Neural cell (in vitro differentiated cells): Measurements from ENCODE around the gene CARD18. TPM values are rescaled to one million over a fixed set of nuclear protein-coding genes. Genes with fewer than 3 reads are reported as not detected.

Source experiments
- H2AFZ ChIP-seq: fragments of 200-600, 300-800 bp; sonication (generic), shearing (Covaris generic); 2 replicates; pipeline ENCODE4 v1.6.0; 2014; ENCODE audit warnings: low read depth, mild to moderate bottlenecking, antibody characterized with exemption, low read length, moderate library complexity
- H3F3A ChIP-seq: fragments of 200-600 bp; shearing (Covaris generic); 2 replicates; pipeline ENCODE4 v1.6.1; 2016; ENCODE audit warnings: mild to moderate bottlenecking, moderate library complexity, mixed read lengths, antibody characterized with exemption, low read length; ENCODE audit not compliant: insufficient read depth, poor library complexity, severe bottlenecking
- H3K27ac ChIP-seq: fragments of 200-600, 300-800 bp; sonication (generic), shearing (Covaris generic); 2 replicates; pipeline ENCODE4 v1.5.1; 2014; ENCODE audit warnings: mild to moderate bottlenecking, low read length, moderate library complexity
- H3K27me3 ChIP-seq: fragments of 300-800, 200-600 bp; sonication (generic), shearing (Covaris generic); 2 replicates; pipeline ENCODE4 v1.6.0; 2014; ENCODE audit warnings: mild to moderate bottlenecking, low read depth, low read length, moderate library complexity; ENCODE audit not compliant: insufficient read depth
- H3K36me3 ChIP-seq: fragments of 300-800, 200-600 bp; sonication (generic), shearing (Covaris generic); 2 replicates; pipeline ENCODE4 v1.5.1; 2014; ENCODE audit warnings: mild to moderate bottlenecking, antibody characterized with exemption, low read length, moderate library complexity; ENCODE audit not compliant: insufficient read depth
- H3K4me2 ChIP-seq: fragments of 300-800, 200-600 bp; sonication (generic), shearing (Covaris generic); 2 replicates; pipeline ENCODE4 v1.6.0; 2014; ENCODE audit warnings: mild to moderate bottlenecking, low read length
- H3K4me3 ChIP-seq: fragments of 300-800, 200-600 bp; sonication (generic), shearing (Covaris generic); 2 replicates; pipeline ENCODE4 v1.5.1; 2014; ENCODE audit warnings: mild to moderate bottlenecking, low read length, moderate library complexity
- H3K79me2 ChIP-seq: fragments of 200-600 bp; shearing (Covaris generic); replicated peaks from 2 replicates; pipeline ENCODE4 v1.6.0; 2014; ENCODE audit warnings: mild to moderate bottlenecking, low read length, moderate library complexity; ENCODE audit not compliant: insufficient read depth
- H3K9ac ChIP-seq: fragments of 300-800, 200-600 bp; sonication (generic), shearing (Covaris generic); 2 replicates; pipeline ENCODE4 v1.6.1; 2016; ENCODE audit warnings: mild to moderate bottlenecking, low read length, mixed read lengths
- H3K9me2 ChIP-seq: fragments of 200-600 bp; shearing (Covaris generic); 2 replicates; pipeline ENCODE4 v1.6.1; 2016; ENCODE audit warnings: mild to moderate bottlenecking, low read length, mixed read lengths; ENCODE audit not compliant: insufficient read depth
- H3K9me3 ChIP-seq: fragments of 200-600, 300-800 bp; sonication (generic), shearing (Covaris generic); 2 replicates; pipeline ENCODE4 v1.6.1; 2016; ENCODE audit warnings: mild to moderate bottlenecking, mixed run types, low read length, moderate library complexity, mixed read lengths
- H4K20me1 ChIP-seq: fragments of 200-600 bp; shearing (Covaris generic); 2 replicates; pipeline ENCODE4 v1.6.1; 2016; ENCODE audit warnings: mild to moderate bottlenecking, mixed run types; ENCODE audit not compliant: insufficient read depth
- CTCF ChIP-seq: fragments of 450-650 bp; IDR thresholded peaks from 2 replicates; pipeline ENCODE4 v1.5.1; 2014; ENCODE audit warnings: antibody characterized with exemption, mild to moderate bottlenecking, moderate library complexity; ENCODE audit not compliant: poor library complexity, severe bottlenecking
- EP300 ChIP-seq: fragments of 450-650 bp; conservative IDR thresholded peaks from 2 replicates; pipeline ENCODE4 v1.6.1; 2014; ENCODE audit warnings: antibody characterized with exemption, mild to moderate bottlenecking, moderate library complexity; ENCODE audit not compliant: poor library complexity, severe bottlenecking
- EZH2 ChIP-seq: fragments of 200-600, 300-800 bp; shearing (Covaris generic), sonication (generic); IDR thresholded peaks from 2 replicates; pipeline ENCODE4 v1.6.1; 2014; ENCODE audit warnings: antibody characterized with exemption, low read length, borderline replicate concordance, mild to moderate bottlenecking; ENCODE audit not compliant: insufficient read depth, poor library complexity, severe bottlenecking
- MXI1 ChIP-seq: fragments of 450-650 bp; conservative IDR thresholded peaks from 2 replicates; pipeline ENCODE4 v1.6.1; 2014; ENCODE audit warnings: antibody characterized with exemption, mild to moderate bottlenecking; ENCODE audit not compliant: poor library complexity, severe bottlenecking
- POLR2AphosphoS5 ChIP-seq: IDR thresholded peaks from 2 replicates; pipeline ENCODE4 v1.6.1; 2012
- RAD21 ChIP-seq: fragments of 450-650 bp; conservative IDR thresholded peaks from 2 replicates; pipeline ENCODE4 v1.6.1; 2014; ENCODE audit warnings: antibody characterized with exemption, mild to moderate bottlenecking, moderate library complexity
- REST ChIP-seq: IDR thresholded peaks from 2 replicates; pipeline ENCODE4 v1.6.1; 2012; ENCODE audit warnings: borderline replicate concordance
- SMC3 ChIP-seq: fragments of 450-650 bp; conservative IDR thresholded peaks from 2 replicates; pipeline ENCODE4 v1.6.1; 2014; ENCODE audit warnings: antibody characterized with exemption, mild to moderate bottlenecking, moderate library complexity; ENCODE audit not compliant: poor library complexity
- TAF1 ChIP-seq: IDR thresholded peaks from 2 replicates; pipeline ENCODE4 v1.6.1; 2012; ENCODE audit warnings: low read depth
- polyA plus RNA-seq: library from polyadenylated mRNA; depleted of rRNA; stranded (reverse); fragments of >200 nt; gene quantifications from 2 replicates; pipeline ENCODE4 v1.2.3, GENCODE V29; 2014

Gene CARD18
- polyA plus RNA-seq, 1 donor from 2014 or later, result not detected

GRCh38 chr11:105181100-105181499 lies 41.5 kb upstream of the CARD18 start:
- no peaks in the 10 kb centered on the region for H3K9me2 ChIP-seq
- no peak overlapping the region for H3K9ac ChIP-seq
- no peak overlapping the region for H3K4me2 ChIP-seq
- H3K27me3 ChIP-seq, result no peaks in the 10 kb centered on the region
- H3K4me3 ChIP-seq, result no peak overlapping the region
- H2AFZ ChIP-seq, result no peak overlapping the region
- H3F3A ChIP-seq, result no peaks in the 10 kb centered on the region
- no peak overlapping the region for H3K27ac ChIP-seq
- TF ChIP-seq EP300 (no peak), TAF1 (no peak), CTCF (no peak), POLR2AphosphoS5 (no peak), REST (no peak), EZH2 (no peak)
- no peaks in the 10 kb centered on the region for H3K79me2 ChIP-seq
- H3K9me3 ChIP-seq, result no peaks in the 10 kb centered on the region
- no peaks in the 10 kb centered on the region for H4K20me1 ChIP-seq
- no peaks in the 10 kb centered on the region for H3K36me3 ChIP-seq

GRCh38 chr11:105179542-105180278 lies 40.1 kb upstream of the CARD18 start:
- H3K36me3 ChIP-seq, result no peaks in the 10 kb centered on the region
- no peak overlapping the region for H3K4me3 ChIP-seq
- H3K9me3 ChIP-seq, result no peaks in the 10 kb centered on the region
- no peaks in the 10 kb centered on the region for H3K27me3 ChIP-seq
- TF ChIP-seq RAD21 (no peak), MXI1 (no peak), REST (no peak), POLR2AphosphoS5 (no peak), SMC3 (no peak)
- no peaks in the 10 kb centered on the region for H3K79me2 ChIP-seq
- no peak overlapping the region for H3K4me2 ChIP-seq
- no peak overlapping the region for H3K27ac ChIP-seq
- H3K9ac ChIP-seq, result no peak overlapping the region
- no peaks in the 10 kb centered on the region for H3K9me2 ChIP-seq
- no peak overlapping the region for H2AFZ ChIP-seq
- no peaks in the 10 kb centered on the region for H4K20me1 ChIP-seq
- no peaks in the 10 kb centered on the region for H3F3A ChIP-seq
